HCT116 (cell line): ENCODE results near the gene S1PR4. TPM values are rescaled to one million over a fixed set of nuclear protein-coding genes. Genes with fewer than 3 reads are reported as not detected.

Experiments used
- ATAC-seq: fragments of 200-7000 bp; cut with Tn5 transposase; 2 replicates; pipeline ENCODE4 v1.9.1; 2020; ENCODE audit warnings: mild to moderate bottlenecking, moderate library complexity
- BruUV-seq: library from RNA; stranded (reverse); fragments of 400-500 nt; replicated peaks from 2 replicates; lab custom pipeline; 2021; lab: Mats Ljungman, UMichigan
- CTCF ChIA-PET: fragments of 300-600 bp; sonication (Branson Sonifier 250); formaldehyde crosslinking; loops from one replicate; lab custom pipeline; 2021; ENCODE audit warnings: antibody characterized with exemption; lab: Charles Lee
- POLR2A ChIA-PET: fragments of 300-600, 350-600 bp; sonication (Branson Sonifier 250); formaldehyde crosslinking; loops from one replicate; lab custom pipeline; 2021; ENCODE audit warnings: antibody characterized with exemption; lab: Charles Lee
- RAD21 ChIA-PET, 2 experiments: fragments of 300-600 bp; sonication (Branson Sonifier 250); formaldehyde crosslinking; loops; one replicate each; lab custom pipeline; 2023; ENCODE audit warnings: low total read pairs in 2 of 2; ENCODE audit not compliant: uncharacterized antibody in 2 of 2, unreplicated experiment in 2 of 2, low non-redundant PET in 1 of 2; lab: Charles Lee
- DNase-seq: peaks from one replicate; pipeline ENCODE4 v3.0.0-alpha.2; 2010; ENCODE audit warnings: low read depth, low spot score
- H2AFZ ChIP-seq: fragments of 200-600 bp; shearing (Covaris generic), sonication (generic); 2 replicates; pipeline ENCODE4 v1.6.1; 2017; ENCODE audit warnings: low read depth, mixed run types, mixed read lengths, antibody characterized with exemption, low read length; ENCODE audit not compliant: poor library complexity, severe bottlenecking
- H3K27ac ChIP-seq: 2 replicates; pipeline ENCODE4 v1.5.1; 2012; ENCODE audit warnings: low read depth, low read length
- H3K27me3 ChIP-seq: fragments of 200-600 bp; sonication (generic); 2 replicates; pipeline ENCODE4 v1.6.1; 2016; ENCODE audit warnings: mixed run types, low read length, mixed read lengths; ENCODE audit not compliant: insufficient read depth
- H3K36me3 ChIP-seq, 2 experiments: fragments of 200-500 bp in 1 of 2; fragments of 200-600 bp in 1 of 2; sonication (Bioruptor generic) in 1 of 2; sonication (generic) in 1 of 2; 2 replicates each; pipeline versions ENCODE4 v1.5.1 to v1.6.1; 2014 to 2016; ENCODE audit warnings: low read length in 2 of 2, inconsistent platforms in 1 of 2, mixed read lengths in 1 of 2, mixed run types in 1 of 2; ENCODE audit not compliant: insufficient read depth in 2 of 2, control insufficient read depth in 1 of 2
- H3K4me1 ChIP-seq, 2 experiments: fragments of 200-600 bp in 1 of 2; sonication (generic) in 1 of 2; 2 replicates each; pipeline versions ENCODE4 v1.5.1 to v1.6.1; 2012 to 2017; ENCODE audit warnings: low read length in 2 of 2, inconsistent platforms in 1 of 2, mild to moderate bottlenecking in 1 of 2, mixed read lengths in 1 of 2, mixed run types in 1 of 2, moderate library complexity in 1 of 2; ENCODE audit not compliant: insufficient read depth in 2 of 2, control insufficient read depth in 1 of 2
- H3K4me2 ChIP-seq: fragments of 200-600 bp; sonication (generic); 2 replicates; pipeline ENCODE4 v1.6.1; 2017; ENCODE audit warnings: mixed run types, low read length, mixed read lengths
- H3K4me3 ChIP-seq, 2 experiments: fragments of 200-600 bp in 1 of 2; sonication (generic) in 1 of 2; replicated peaks in 1 of 2; 2 replicates each; pipeline ENCODE4 v1.5.1; 2011 to 2016; ENCODE audit warnings: low read length in 2 of 2, control low read depth in 1 of 2, low read depth in 1 of 2, mild to moderate bottlenecking in 1 of 2, mixed read lengths in 1 of 2, mixed run types in 1 of 2
- H3K79me2 ChIP-seq: fragments of 200-600 bp; sonication (generic); 2 replicates; pipeline ENCODE4 v1.6.1; 2017; ENCODE audit warnings: mild to moderate bottlenecking, mixed run types, low read length, moderate library complexity, mixed read lengths; ENCODE audit not compliant: insufficient read depth
- H3K9ac ChIP-seq: fragments of 200-600 bp; sonication (generic); 2 replicates; pipeline ENCODE4 v1.6.1; 2016; ENCODE audit warnings: low read length, mixed read lengths
- H3K9me2 ChIP-seq: fragments of 200-600 bp; sonication (generic), shearing (Covaris generic); 2 replicates; pipeline ENCODE4 v1.6.1; 2017; ENCODE audit warnings: mixed run types, mild to moderate bottlenecking, moderate library complexity; ENCODE audit not compliant: insufficient read depth
- H3K9me3 ChIP-seq, 2 experiments: fragments of 200-500 bp in 1 of 2; fragments of 200-600 bp in 1 of 2; sonication (Bioruptor generic) in 1 of 2; sonication (generic) in 1 of 2; 2 replicates each; pipeline ENCODE4 v1.6.1; 2014 to 2017; ENCODE audit warnings: low read length in 2 of 2, mixed read lengths in 2 of 2, inconsistent platforms in 1 of 2, low read depth in 1 of 2, mild to moderate bottlenecking in 1 of 2, mixed run types in 1 of 2, moderate library complexity in 1 of 2; ENCODE audit not compliant: control insufficient read depth in 1 of 2, insufficient read depth in 1 of 2
- H4K20me1 ChIP-seq: fragments of 200-600 bp; sonication (generic), shearing (Covaris generic); 2 replicates; pipeline ENCODE4 v1.6.1; 2017; ENCODE audit warnings: mixed run types, mild to moderate bottlenecking, moderate library complexity; ENCODE audit not compliant: insufficient read depth
- CBX3 ChIP-seq: IDR thresholded peaks from 2 replicates; pipeline ENCODE4 v1.6.1; 2012; ENCODE audit warnings: low read depth
- EGR1 ChIP-seq: IDR thresholded peaks from 2 replicates; pipeline ENCODE4 v1.6.1; 2012; ENCODE audit warnings: low read depth
- EZH2 ChIP-seq: fragments of 200-600 bp; sonication (generic); IDR thresholded peaks from 2 replicates; pipeline ENCODE4 v1.6.1; 2017; ENCODE audit warnings: antibody characterized with exemption, mixed run types
- FOSL1 ChIP-seq: IDR thresholded peaks from 2 replicates; pipeline ENCODE4 v1.6.1; 2012; ENCODE audit warnings: low read depth
- POLR2AphosphoS5 ChIP-seq: IDR thresholded peaks from 2 replicates; pipeline ENCODE4 v1.6.1; 2011; ENCODE audit warnings: mild to moderate bottlenecking, low read depth, low read length, moderate library complexity
- RAD21 ChIP-seq: IDR thresholded peaks from 2 replicates; pipeline ENCODE4 v1.6.1; 2012; ENCODE audit warnings: low read depth, mild to moderate bottlenecking
- REST ChIP-seq: IDR thresholded peaks from 2 replicates; pipeline ENCODE4 v1.6.1; 2012; ENCODE audit warnings: low read depth
- SIN3A ChIP-seq: IDR thresholded peaks from 2 replicates; pipeline ENCODE4 v1.6.1; 2012; ENCODE audit warnings: low read depth
- TCF7L2 ChIP-seq: IDR thresholded peaks from 2 replicates; pipeline ENCODE4 v1.7.0; 2011; ENCODE audit warnings: borderline replicate concordance, inconsistent platforms; ENCODE audit not compliant: insufficient read depth, insufficient read length; ENCODE audit errors: extremely low read depth
- ZNF274 ChIP-seq: fragments of 200-500 bp; sonication (Bioruptor generic); IDR thresholded peaks from 2 replicates; pipeline ENCODE4 v1.6.1; 2014; ENCODE audit warnings: mild to moderate bottlenecking, low read depth, low read length, inconsistent platforms
- intact Hi-C: fragments of 100-400 bp; cut with micrococcal nuclease; formaldehyde crosslinking; loops from 2 replicates; pipeline ENCODE4 v1.10.0; 2022
- total RNA-seq: library from RNA; stranded (reverse); gene quantifications from one replicate; pipeline ENCODE4 v1.2.1, GENCODE V29; 2021; ENCODE audit not compliant: unreplicated experiment
- TF ChIP-seq, protein P1 (sequence below): IDR thresholded peaks from 2 replicates; pipeline ENCODE4 v1.6.1; 2012
- TF ChIP-seq, protein P2 (sequence below): IDR thresholded peaks from 2 replicates; pipeline ENCODE4 v1.6.1; 2011; ENCODE audit warnings: mild to moderate bottlenecking, low read length, moderate library complexity; ENCODE audit not compliant: insufficient replicate concordance; ENCODE audit errors: extremely low read depth

The S1PR4 gene
- total RNA-seq, 1 experiment from 2014 or later: 0.71 TPM

DNA sequence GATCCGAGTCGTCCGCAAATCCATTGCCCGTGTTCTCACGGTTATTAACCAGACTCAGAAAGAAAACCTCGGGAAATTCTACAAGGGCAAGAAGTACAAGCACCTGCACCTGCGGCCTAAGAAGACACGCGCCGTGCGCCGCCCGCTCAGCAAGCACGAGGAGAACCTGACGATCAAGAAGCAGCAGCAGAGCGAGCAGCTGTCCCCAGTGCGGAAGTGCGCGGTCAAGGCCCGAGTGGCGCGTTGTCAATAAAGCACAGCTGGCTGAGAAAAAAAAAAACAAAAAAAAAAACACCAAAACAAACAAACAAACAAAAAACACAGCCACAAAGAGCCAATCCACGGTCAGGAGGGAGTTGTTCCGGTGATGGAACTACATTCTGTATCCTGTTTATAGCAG, 47.4 kb upstream of the S1PR4 start:
- H2AFZ ChIP-seq: no peak overlapping the region
- no peak overlapping the region for H3K4me2 ChIP-seq
- ATAC-seq (no peak), DNase-seq (no peak)
- H4K20me1 ChIP-seq: no peaks in the 10 kb centered on the region
- TF ChIP-seq, protein P1, sequence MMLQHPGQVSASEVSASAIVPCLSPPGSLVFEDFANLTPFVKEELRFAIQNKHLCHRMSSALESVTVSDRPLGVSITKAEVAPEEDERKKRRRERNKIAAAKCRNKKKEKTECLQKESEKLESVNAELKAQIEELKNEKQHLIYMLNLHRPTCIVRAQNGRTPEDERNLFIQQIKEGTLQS: no peak
- TF ChIP-seq SIN3A (no peak), POLR2AphosphoS5 (no peak), EZH2 (no peak), TCF7L2 (no peak), ZNF274 (no peak), EGR1 (no peak), CBX3 (no peak), RAD21 (no peak), REST (no peak), FOSL1 (no peak)
- TF ChIP-seq, protein P2, sequence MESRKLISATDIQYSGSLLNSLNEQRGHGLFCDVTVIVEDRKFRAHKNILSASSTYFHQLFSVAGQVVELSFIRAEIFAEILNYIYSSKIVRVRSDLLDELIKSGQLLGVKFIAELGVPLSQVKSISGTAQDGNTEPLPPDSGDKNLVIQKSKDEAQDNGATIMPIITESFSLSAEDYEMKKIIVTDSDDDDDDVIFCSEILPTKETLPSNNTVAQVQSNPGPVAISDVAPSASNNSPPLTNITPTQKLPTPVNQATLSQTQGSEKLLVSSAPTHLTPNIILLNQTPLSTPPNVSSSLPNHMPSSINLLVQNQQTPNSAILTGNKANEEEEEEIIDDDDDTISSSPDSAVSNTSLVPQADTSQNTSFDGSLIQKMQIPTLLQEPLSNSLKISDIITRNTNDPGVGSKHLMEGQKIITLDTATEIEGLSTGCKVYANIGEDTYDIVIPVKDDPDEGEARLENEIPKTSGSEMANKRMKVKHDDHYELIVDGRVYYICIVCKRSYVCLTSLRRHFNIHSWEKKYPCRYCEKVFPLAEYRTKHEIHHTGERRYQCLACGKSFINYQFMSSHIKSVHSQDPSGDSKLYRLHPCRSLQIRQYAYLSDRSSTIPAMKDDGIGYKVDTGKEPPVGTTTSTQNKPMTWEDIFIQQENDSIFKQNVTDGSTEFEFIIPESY: no peak
- no peaks in the 10 kb centered on the region for H3K9me3 ChIP-seq
- no TSS peak for BruUV-seq
- no peaks in the 10 kb centered on the region for H3K36me3 ChIP-seq
- H3K4me3 ChIP-seq: no peak overlapping the region
- no peaks in the 10 kb centered on the region for H3K9me2 ChIP-seq
- CTCF ChIA-PET: interaction anchor here (0.6 to 1.4 kb wide), 3 partner anchors 31 to 1357 kb away, joined by 3 to 4 read pairs (median 3); no protein-coding TSS in a partner anchor
- POLR2A ChIA-PET: no interaction called here
- H3K79me2 ChIP-seq: no peaks in the 10 kb centered on the region
- H3K27ac ChIP-seq: no peak overlapping the region
- intact Hi-C loops: no loop called here
- H3K4me1 ChIP-seq: peaks cover 5 to 6% of the 10 kb centered on the region in 2 experiments; a peak in 3 of 4 replicates
- H3K9ac ChIP-seq: no peak overlapping the region
- H3K27me3 ChIP-seq: no peaks in the 10 kb centered on the region
- RAD21 ChIA-PET: no interaction called here
